H9 (cell line): ENCODE measurements around the gene CCDC175. TPM values are rescaled to one million over a fixed set of nuclear protein-coding genes. Genes with fewer than 3 reads are reported as not detected.

ENCODE experiments used
- DNase-seq: peaks from one replicate; pipeline ENCODE4 v3.0.0-alpha.2; 2017
- H2AFZ ChIP-seq: one replicate; pipeline ENCODE4 v1.6.1; 2013; ENCODE audit warnings: mild to moderate bottlenecking, low read length, control low read depth, moderate library complexity
- H2AK5ac ChIP-seq: 2 replicates; pipeline ENCODE4 v1.6.1; 2013; ENCODE audit warnings: low read length, control low read depth, mixed read lengths; ENCODE audit not compliant: insufficient read length
- H2BK120ac ChIP-seq: one replicate; pipeline ENCODE4 v1.6.1; 2013; ENCODE audit warnings: low read depth, mild to moderate bottlenecking, low read length, control low read depth, inconsistent platforms; ENCODE audit not compliant: poor library complexity, severe bottlenecking
- H2BK12ac ChIP-seq: 2 replicates; pipeline ENCODE4 v1.6.1; 2013; ENCODE audit warnings: low read length, control low read depth, mixed read lengths, low read depth; ENCODE audit not compliant: insufficient read length
- H2BK15ac ChIP-seq: 2 replicates; pipeline ENCODE4 v1.6.1; 2013; ENCODE audit warnings: low read depth, low read length, control low read depth
- H2BK20ac ChIP-seq: one replicate; pipeline ENCODE4 v1.6.1; 2013; ENCODE audit warnings: low read depth, mild to moderate bottlenecking, low read length, control low read depth, inconsistent platforms; ENCODE audit not compliant: poor library complexity, severe bottlenecking
- H2BK5ac ChIP-seq: 2 replicates; pipeline ENCODE4 v1.6.1; 2013; ENCODE audit warnings: low read length, control low read depth, mixed read lengths; ENCODE audit not compliant: insufficient read length
- H3K14ac ChIP-seq: 2 replicates; pipeline ENCODE4 v1.6.1; 2013; ENCODE audit warnings: low read length, control low read depth; ENCODE audit not compliant: insufficient read depth
- H3K18ac ChIP-seq: 2 replicates; pipeline ENCODE4 v1.6.1; 2013; ENCODE audit warnings: low read depth, mild to moderate bottlenecking, mixed read lengths, low read length, control low read depth; ENCODE audit not compliant: insufficient read length
- H3K23ac ChIP-seq: 2 replicates; pipeline ENCODE4 v1.6.1; 2013; ENCODE audit warnings: low read length, control low read depth, mixed read lengths, low read depth; ENCODE audit not compliant: insufficient read length
- H3K23me2 ChIP-seq: 2 replicates; pipeline ENCODE4 v1.6.1; 2013; ENCODE audit warnings: low read depth, mild to moderate bottlenecking, mixed read lengths, low read length, control low read depth; ENCODE audit not compliant: insufficient read length, poor library complexity, severe bottlenecking
- H3K27ac ChIP-seq: 2 replicates; pipeline ENCODE4 v1.5.1; 2013; ENCODE audit warnings: low read length, control low read depth, mixed read lengths, low read depth; ENCODE audit not compliant: insufficient read length
- H3K27me3 ChIP-seq: 2 replicates; pipeline ENCODE4 v1.6.1; 2013; ENCODE audit warnings: low read length, control low read depth, inconsistent platforms; ENCODE audit not compliant: insufficient read depth
- H3K4ac ChIP-seq: 2 replicates; pipeline ENCODE4 v1.6.1; 2013; ENCODE audit warnings: low read depth, mild to moderate bottlenecking, control low read depth, inconsistent platforms, low read length, moderate library complexity
- H3K4me1 ChIP-seq: 2 replicates; pipeline ENCODE4 v1.6.1; 2013; ENCODE audit warnings: low read length, control low read depth, inconsistent platforms; ENCODE audit not compliant: insufficient read depth
- H3K4me2 ChIP-seq: 2 replicates; pipeline ENCODE4 v1.6.1; 2013; ENCODE audit warnings: low read length, control low read depth, mixed read lengths; ENCODE audit not compliant: insufficient read length, insufficient read depth
- H3K56ac ChIP-seq: 2 replicates; pipeline ENCODE4 v1.6.1; 2013; ENCODE audit warnings: low read depth, mild to moderate bottlenecking, mixed read lengths, low read length, control low read depth; ENCODE audit not compliant: insufficient read length
- H3K79me1 ChIP-seq: 2 replicates; pipeline ENCODE4 v1.6.1; 2013; ENCODE audit warnings: low read depth, mild to moderate bottlenecking, moderate library complexity, low read length, control low read depth, inconsistent platforms; ENCODE audit not compliant: insufficient read depth, poor library complexity, severe bottlenecking
- H3K79me2 ChIP-seq: 2 replicates; pipeline ENCODE4 v1.6.1; 2013; ENCODE audit warnings: low read length, control low read depth, inconsistent platforms; ENCODE audit not compliant: insufficient read depth
- H3K9ac ChIP-seq: 2 replicates; pipeline ENCODE4 v1.6.1; 2013; ENCODE audit warnings: low read length, control low read depth, mixed read lengths; ENCODE audit not compliant: insufficient read length; ENCODE audit errors: extremely low read depth
- H3K9me3 ChIP-seq: one replicate; pipeline ENCODE4 v1.6.1; 2013; ENCODE audit warnings: low read depth, low read length, inconsistent platforms; ENCODE audit not compliant: control insufficient read depth
- H3T11ph ChIP-seq: one replicate; pipeline ENCODE4 v1.6.1; 2013; ENCODE audit warnings: mild to moderate bottlenecking, low read length, control low read depth, inconsistent platforms
- H4K20me1 ChIP-seq: one replicate; pipeline ENCODE4 v1.6.1; 2013; ENCODE audit not compliant: control insufficient read depth, insufficient read length, insufficient read depth
- H4K5ac ChIP-seq: 2 replicates; pipeline ENCODE4 v1.6.1; 2013; ENCODE audit warnings: low read depth, mild to moderate bottlenecking, mixed read lengths, low read length, control low read depth; ENCODE audit not compliant: insufficient read length
- H4K8ac ChIP-seq: replicated peaks from 2 replicates; pipeline ENCODE4 v1.6.1; 2013; ENCODE audit warnings: low read length, control low read depth, mixed read lengths, low read depth; ENCODE audit not compliant: insufficient read length
- H4K91ac ChIP-seq: 2 replicates; pipeline ENCODE4 v1.6.1; 2013; ENCODE audit warnings: low read depth, mild to moderate bottlenecking, moderate library complexity, mixed read lengths, low read length, control low read depth; ENCODE audit not compliant: insufficient read length
- H3K27ac Mint-ChIP-seq, 3 experiments: 2 replicates in 2 of 3; 3 replicates in 1 of 3; pipeline ENCODE4 v1.8.0; 2020 to 2021; ENCODE audit warnings: mixed read lengths in 3 of 3, mild to moderate bottlenecking in 1 of 3, moderate library complexity in 1 of 3
- H3K27me3 Mint-ChIP-seq: 2 replicates; pipeline ENCODE4 v1.8.0; 2021; ENCODE audit warnings: low read depth, mild to moderate bottlenecking, moderate library complexity, mixed read lengths
- H3K36me3 Mint-ChIP-seq, 3 experiments: 2 replicates in 2 of 3; 3 replicates in 1 of 3; pipeline ENCODE4 v1.8.0; 2020 to 2021; ENCODE audit warnings: low read depth in 3 of 3, mixed read lengths in 3 of 3; ENCODE audit not compliant: insufficient read depth in 1 of 3
- H3K4me1 Mint-ChIP-seq, 2 experiments: 2 replicates each; pipeline ENCODE4 v1.8.0; 2020; ENCODE audit warnings: mixed read lengths in 2 of 2
- H3K4me3 Mint-ChIP-seq, 2 experiments: 2 replicates in 1 of 2; 3 replicates in 1 of 2; pipeline ENCODE4 v1.8.0; 2020 to 2021; ENCODE audit warnings: mild to moderate bottlenecking in 2 of 2, mixed read lengths in 2 of 2, moderate library complexity in 1 of 2
- H3K9me3 Mint-ChIP-seq, 2 experiments: 2 replicates in 1 of 2; 3 replicates in 1 of 2; pipeline ENCODE4 v1.8.0; 2020; ENCODE audit warnings: mild to moderate bottlenecking in 2 of 2, mixed read lengths in 2 of 2, moderate library complexity in 1 of 2
- CTCF ChIP-seq: fragments of 200-600 bp; sonication (generic); conservative IDR thresholded peaks from 3 replicates; pipeline ENCODE4 v1.8.0; 2021; ENCODE audit warnings: antibody characterized with exemption, mild to moderate bottlenecking
- WGBS: extraction: QIAGEN DNeasy Blood & Tissue Kit; methylation state at CpG from one replicate; pipeline ENCODE4 v1.1.7; 2013; ENCODE audit warnings: missing lambda C conversion rate, low lambda C conversion rate, mixed read lengths; ENCODE audit not compliant: insufficient read length; ENCODE audit errors: extremely low coverage; 5-methylcytosine and 5-hydroxymethylcytosine counted together
- total RNA-seq: library from RNA; stranded (reverse); gene quantifications from 2 replicates; pipeline ENCODE4 v1.2.1, GENCODE V29; 2021

Gene CCDC175
- total RNA-seq, 1 experiment from 2014 or later, result 0.09 TPM

GRCh38 chr14:59566296-59566695, 10.3 kb downstream of the CCDC175 start:
- no CpG with 5 or more reads among the region's 1 CpG for WGBS
- no peak overlapping the region for H3K56ac ChIP-seq
- no peak overlapping the region for H2BK12ac ChIP-seq
- H3K4me2 ChIP-seq, result no peak overlapping the region
- H2BK20ac ChIP-seq, result no peak overlapping the region
- no peak overlapping the region for H2BK120ac ChIP-seq
- H2BK5ac ChIP-seq, result no peak overlapping the region
- no peak for TF ChIP-seq CTCF
- no peak overlapping the region for H3K18ac ChIP-seq
- H4K5ac ChIP-seq, result no peak overlapping the region
- H3K9me3 ChIP-seq, result no peaks in the 10 kb centered on the region
- peaks cover 2% of the 10 kb centered on the region; the same call in 1 of the 2 replicates for H3K4me1 ChIP-seq
- peak overlapping the region in 2 of 3 experiments; percentile 9 to 81; a peak in 1 of 7 replicates for H3K27ac Mint-ChIP-seq
- no peaks in the 10 kb centered on the region for H3K36me3 Mint-ChIP-seq
- H2AFZ ChIP-seq, result no peak overlapping the region
- H3K4ac ChIP-seq, result no peak overlapping the region
- no peak overlapping the region for H2AK5ac ChIP-seq
- no peak overlapping the region for H3K14ac ChIP-seq
- H4K20me1 ChIP-seq, result no peaks in the 10 kb centered on the region
- H3K23me2 ChIP-seq, result no peaks in the 10 kb centered on the region
- peaks cover 32 to 34% of the 10 kb centered on the region in 2 experiments for H3K4me1 Mint-ChIP-seq
- no peak overlapping the region for H2BK15ac ChIP-seq
- no peak overlapping the region for H4K91ac ChIP-seq
- no peaks in the 10 kb centered on the region for H3K79me1 ChIP-seq
- H3K23ac ChIP-seq, result no peak overlapping the region
- H3K27me3 ChIP-seq, result no peaks in the 10 kb centered on the region
- no peak overlapping the region for H3K4me3 Mint-ChIP-seq
- H3K27ac ChIP-seq, result no peak overlapping the region
- H4K8ac ChIP-seq, result no peak overlapping the region
- H3K27me3 Mint-ChIP-seq, result peaks cover 5% of the 10 kb centered on the region; the same call in 1 of the 2 replicates
- no peak overlapping the region for H3K9ac ChIP-seq
- no peak for DNase-seq
- H3K9me3 Mint-ChIP-seq, result peaks cover 0 to 2% of the 10 kb centered on the region in 2 experiments; a peak in 1 of 5 replicates
- no peak overlapping the region for H3T11ph ChIP-seq
- H3K79me2 ChIP-seq, result no peaks in the 10 kb centered on the region
